HEK293 (cell line): ENCODE results near the gene GRK5.

Source experiments
- KLF1 ChIP-seq: fragments of 450-650 bp; formaldehyde crosslinking; IDR thresholded peaks from 2 replicates; pipeline ENCODE4 v1.5.1; 2016; ENCODE audit warnings: missing biosample characterization, missing genetic modification characterization
- KLF16 ChIP-seq: fragments of 450-650 bp; formaldehyde crosslinking; IDR thresholded peaks from 2 replicates; pipeline ENCODE4 v1.5.1; 2017; ENCODE audit warnings: missing biosample characterization, missing genetic modification characterization
- TCF7L2 ChIP-seq: IDR thresholded peaks from 2 replicates; pipeline ENCODE4 v1.6.1; 2011; ENCODE audit warnings: low read depth, mild to moderate bottlenecking, inconsistent platforms, low read length, moderate library complexity, borderline replicate concordance
- YY1 ChIP-seq: fragments of 450-650 bp; formaldehyde crosslinking; IDR thresholded peaks from 2 replicates; pipeline ENCODE4 v1.5.1; 2018; ENCODE audit warnings: missing biosample characterization, missing genetic modification characterization
- ZBTB7A ChIP-seq: fragments of 450-650 bp; formaldehyde crosslinking; IDR thresholded peaks from 2 replicates; pipeline ENCODE4 v1.5.1; 2016; ENCODE audit warnings: low read depth, missing biosample characterization, missing genetic modification characterization
- ZBTB8A ChIP-seq: fragments of 450-650 bp; formaldehyde crosslinking; IDR thresholded peaks from 2 replicates; pipeline ENCODE4 v1.5.1; 2016; ENCODE audit warnings: missing biosample characterization, missing genetic modification characterization
- ZNF146 ChIP-seq: fragments of 450-650 bp; formaldehyde crosslinking; IDR thresholded peaks from 2 replicates; pipeline ENCODE4 v1.5.1; 2016; ENCODE audit warnings: missing biosample characterization, missing genetic modification characterization
- ZNF274 ChIP-seq, 2 experiments: fragments of 200-500 bp in 1 of 2; fragments of 450-650 bp in 1 of 2; sonication (Bioruptor generic) in 1 of 2; formaldehyde crosslinking in 1 of 2; IDR thresholded peaks; 2 replicates each; pipeline versions ENCODE4 v1.5.1 to v1.6.1; 2014 to 2016; ENCODE audit warnings: borderline replicate concordance in 1 of 2, inconsistent platforms in 1 of 2, low read length in 1 of 2, missing biosample characterization in 1 of 2, missing genetic modification characterization in 1 of 2
- ZNF311 ChIP-seq: fragments of 450-650 bp; formaldehyde crosslinking; IDR thresholded peaks from 2 replicates; pipeline ENCODE4 v1.5.1; 2017; ENCODE audit warnings: missing biosample characterization, missing genetic modification characterization, borderline replicate concordance
- ZNF544 ChIP-seq: fragments of 450-650 bp; formaldehyde crosslinking; IDR thresholded peaks from 2 replicates; pipeline ENCODE4 v1.5.0; 2017; ENCODE audit warnings: missing biosample characterization, missing genetic modification characterization
- ZNF830 ChIP-seq: fragments of 450-650 bp; IDR thresholded peaks from 2 replicates; pipeline ENCODE4 v1.5.0; 2018; ENCODE audit warnings: missing biosample characterization, missing genetic modification characterization, low read depth, mild to moderate bottlenecking, moderate library complexity
- TF ChIP-seq, protein P1 (sequence below): fragments of 450-650 bp; formaldehyde crosslinking; IDR thresholded peaks from 2 replicates; pipeline ENCODE4 v1.5.1; 2016; ENCODE audit warnings: missing biosample characterization, missing genetic modification characterization
- TF ChIP-seq, protein P2 (sequence below): fragments of 450-650 bp; formaldehyde crosslinking; IDR thresholded peaks from 2 replicates; pipeline ENCODE4 v1.5.1; 2016; ENCODE audit warnings: missing biosample characterization, missing genetic modification characterization

DNA sequence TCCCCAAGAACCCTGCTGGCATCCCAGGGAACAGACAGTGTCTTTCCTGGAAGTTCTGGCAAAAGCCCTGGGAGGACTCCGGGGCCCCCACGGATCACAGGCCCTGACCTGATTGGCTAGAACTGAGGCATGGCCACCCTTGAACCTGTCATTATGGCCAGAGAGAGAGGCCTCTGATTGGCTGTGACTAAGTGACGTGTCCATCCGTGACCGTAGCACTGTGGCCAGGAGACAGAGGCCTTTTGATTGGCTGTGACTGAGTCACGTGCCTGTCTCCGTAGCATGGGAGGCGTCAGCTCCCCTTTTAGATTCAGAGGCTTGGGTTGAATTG is 171.3 kb downstream of the GRK5 start:
- TF ChIP-seq ZBTB7A (tag by site-specific recombination) (no peak), ZNF274 (IDR thresholded peaks at IDR 0.05; ENCODE audit: low read length) (no peak), ZNF274 (tag by site-specific recombination; IDR thresholded peaks at IDR 0.05; ENCODE audit: borderline replicate concordance) (no peak), YY1 (tag by site-specific recombination) (no peak), ZNF311 (tag by site-specific recombination) (no peak), KLF16 (tag by site-specific recombination) (no peak), ZNF146 (tag by site-specific recombination) (no peak), ZBTB8A (tag by site-specific recombination) (no peak), KLF1 (tag by site-specific recombination) (no peak), ZNF830 (tag by site-specific recombination) (no peak), TCF7L2 (no peak), ZNF544 (tag by site-specific recombination) (no peak)
- TF ChIP-seq, protein P1, sequence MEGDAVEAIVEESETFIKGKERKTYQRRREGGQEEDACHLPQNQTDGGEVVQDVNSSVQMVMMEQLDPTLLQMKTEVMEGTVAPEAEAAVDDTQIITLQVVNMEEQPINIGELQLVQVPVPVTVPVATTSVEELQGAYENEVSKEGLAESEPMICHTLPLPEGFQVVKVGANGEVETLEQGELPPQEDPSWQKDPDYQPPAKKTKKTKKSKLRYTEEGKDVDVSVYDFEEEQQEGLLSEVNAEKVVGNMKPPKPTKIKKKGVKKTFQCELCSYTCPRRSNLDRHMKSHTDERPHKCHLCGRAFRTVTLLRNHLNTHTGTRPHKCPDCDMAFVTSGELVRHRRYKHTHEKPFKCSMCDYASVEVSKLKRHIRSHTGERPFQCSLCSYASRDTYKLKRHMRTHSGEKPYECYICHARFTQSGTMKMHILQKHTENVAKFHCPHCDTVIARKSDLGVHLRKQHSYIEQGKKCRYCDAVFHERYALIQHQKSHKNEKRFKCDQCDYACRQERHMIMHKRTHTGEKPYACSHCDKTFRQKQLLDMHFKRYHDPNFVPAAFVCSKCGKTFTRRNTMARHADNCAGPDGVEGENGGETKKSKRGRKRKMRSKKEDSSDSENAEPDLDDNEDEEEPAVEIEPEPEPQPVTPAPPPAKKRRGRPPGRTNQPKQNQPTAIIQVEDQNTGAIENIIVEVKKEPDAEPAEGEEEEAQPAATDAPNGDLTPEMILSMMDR = no peak
- TF ChIP-seq, protein P2, sequence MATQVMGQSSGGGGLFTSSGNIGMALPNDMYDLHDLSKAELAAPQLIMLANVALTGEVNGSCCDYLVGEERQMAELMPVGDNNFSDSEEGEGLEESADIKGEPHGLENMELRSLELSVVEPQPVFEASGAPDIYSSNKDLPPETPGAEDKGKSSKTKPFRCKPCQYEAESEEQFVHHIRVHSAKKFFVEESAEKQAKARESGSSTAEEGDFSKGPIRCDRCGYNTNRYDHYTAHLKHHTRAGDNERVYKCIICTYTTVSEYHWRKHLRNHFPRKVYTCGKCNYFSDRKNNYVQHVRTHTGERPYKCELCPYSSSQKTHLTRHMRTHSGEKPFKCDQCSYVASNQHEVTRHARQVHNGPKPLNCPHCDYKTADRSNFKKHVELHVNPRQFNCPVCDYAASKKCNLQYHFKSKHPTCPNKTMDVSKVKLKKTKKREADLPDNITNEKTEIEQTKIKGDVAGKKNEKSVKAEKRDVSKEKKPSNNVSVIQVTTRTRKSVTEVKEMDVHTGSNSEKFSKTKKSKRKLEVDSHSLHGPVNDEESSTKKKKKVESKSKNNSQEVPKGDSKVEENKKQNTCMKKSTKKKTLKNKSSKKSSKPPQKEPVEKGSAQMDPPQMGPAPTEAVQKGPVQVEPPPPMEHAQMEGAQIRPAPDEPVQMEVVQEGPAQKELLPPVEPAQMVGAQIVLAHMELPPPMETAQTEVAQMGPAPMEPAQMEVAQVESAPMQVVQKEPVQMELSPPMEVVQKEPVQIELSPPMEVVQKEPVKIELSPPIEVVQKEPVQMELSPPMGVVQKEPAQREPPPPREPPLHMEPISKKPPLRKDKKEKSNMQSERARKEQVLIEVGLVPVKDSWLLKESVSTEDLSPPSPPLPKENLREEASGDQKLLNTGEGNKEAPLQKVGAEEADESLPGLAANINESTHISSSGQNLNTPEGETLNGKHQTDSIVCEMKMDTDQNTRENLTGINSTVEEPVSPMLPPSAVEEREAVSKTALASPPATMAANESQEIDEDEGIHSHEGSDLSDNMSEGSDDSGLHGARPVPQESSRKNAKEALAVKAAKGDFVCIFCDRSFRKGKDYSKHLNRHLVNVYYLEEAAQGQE (tag by site-specific recombination) = no peak
